ENCODE measurements around the gene CLSTN3. TPM values are rescaled to one million over a fixed set of nuclear protein-coding genes. Genes with fewer than 3 reads are reported as not detected.

Gene CLSTN3
- total and polyA plus RNA-seq, 9 of the 15 experiments (the other 6 are each of a cell fraction or from before 2014, with no cell fraction given): 0.08 to 23.2 (median 11.0) TPM

DNA sequence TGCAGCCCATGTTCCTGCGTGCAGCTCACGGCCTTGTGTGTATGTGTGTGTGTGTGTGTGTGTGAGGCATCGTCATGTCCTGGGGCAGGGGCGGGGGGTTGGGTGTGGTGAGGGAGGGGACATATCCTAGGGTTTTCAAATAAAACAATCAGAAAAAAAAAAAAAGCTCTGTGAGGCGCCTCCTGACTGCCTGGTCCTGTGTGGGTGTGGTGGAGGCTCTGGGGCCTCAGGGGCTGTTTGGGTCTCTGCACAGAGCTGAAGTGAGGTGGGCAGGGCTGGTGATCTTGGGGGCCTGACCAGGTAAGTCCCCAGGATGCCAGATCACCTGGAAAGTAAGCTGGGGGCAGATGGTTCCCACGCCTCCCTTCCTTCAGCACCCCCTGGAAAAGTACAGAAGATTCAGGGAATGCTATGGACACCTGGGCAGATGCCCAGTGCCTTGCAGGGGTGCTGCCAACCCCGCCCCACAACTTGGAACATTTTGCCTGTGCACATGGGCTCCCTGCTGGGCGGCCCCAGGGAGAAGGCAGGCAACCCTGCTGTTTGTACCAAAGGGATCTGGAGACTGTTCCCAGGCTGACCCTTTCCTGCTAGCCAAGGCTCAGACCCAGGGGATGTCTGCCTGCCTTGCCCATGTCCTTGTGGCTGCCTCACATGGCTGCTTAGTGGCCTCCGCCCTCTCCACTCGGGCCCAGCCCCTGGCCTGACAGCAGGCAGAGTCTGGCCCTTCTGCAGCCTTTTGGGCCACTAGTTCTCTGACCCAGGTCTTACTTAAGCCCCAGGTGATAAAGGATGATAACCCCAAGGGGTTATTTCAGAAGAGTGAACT, 28.8 kb downstream of the CLSTN3 start:
- Histone ChIP-seq H3K79me2 (ENCODE audit: control insufficient read depth, insufficient read depth, low read length) (no peaks in the 10 kb centered on the region), H3K9ac (ENCODE audit: insufficient read depth in 1 of 2, low read depth in 2 of 2, low read length in 2 of 2) (no peak overlapping the region; a peak in 1 of 4 replicates), H3K4me1 (replicated peaks in 1 of 2; ENCODE audit: control insufficient read depth in 2 of 2, insufficient read depth in 2 of 2, low read length in 2 of 2) (peaks cover 0 to 12% of the 10 kb centered on the region in 2 experiments; a peak in 2 of 5 replicates), H4K20me1 (replicated peaks; ENCODE audit: control insufficient read depth, insufficient read depth, low read length) (no peaks in the 10 kb centered on the region), H3K9me1 (ENCODE audit: control insufficient read depth, insufficient read depth, low read length) (no peaks in the 10 kb centered on the region), H3K4me2 (ENCODE audit: insufficient read depth, low read length) (no peak overlapping the region), H2AFZ (ENCODE audit: low read depth, low read length) (no peak overlapping the region), H3K27ac (ENCODE audit: extremely low read depth, low read depth, low read length) (no peak overlapping the region), H3K27me3 (ENCODE audit: control insufficient read depth in 2 of 2, insufficient read depth in 2 of 2, low read length in 2 of 2) (no peaks in the 10 kb centered on the region; a peak in 1 of 5 replicates), H3K9me3 (replicated peaks; ENCODE audit: control insufficient read depth, insufficient read depth, low read depth, low read length) (no peaks in the 10 kb centered on the region), H3K4me3 (no peak overlapping the region), H3K36me3 (ENCODE audit: control insufficient read depth, insufficient read depth, low read length) (no peaks in the 10 kb centered on the region)
- in situ Hi-C loops (cut with MboI) (no loop called here), intact Hi-C loops (cut with micrococcal nuclease) (no loop called here)
- no TSS peak for BruUV-seq (replicated peaks)
- CTCF ChIA-PET (ENCODE audit: low intra/inter-chr PET ratio): no interaction called here
- WGBS (ENCODE audit: insufficient coverage, low coverage, missing lambda C conversion rate): 62% methylated on average over 3 of the region's 10 CpGs
- POLR2A ChIA-PET: interaction anchor here (0.9 kb wide), 1 partner anchor 13 kb away, joined by 3 read pairs; no protein-coding TSS in a partner anchor
- FAIRE-seq (no peak), ATAC-seq (no peak), DNase-seq (ENCODE audit: extremely low read depth in 1 of 4, low spot score in 3 of 4) (no peak)
- TF ChIP-seq U2AF1 (optimal IDR thresholded peaks at IDR 0.05; ENCODE audit: low read depth, low read length) (no peak), KLF1 (tag; IDR thresholded peaks at IDR 0.05) (no peak), C11orf30 (IDR thresholded peaks at IDR 0.05; ENCODE audit: low read depth) (no peak), OTX1 (CRISPR knock-in tag; IDR thresholded peaks at IDR 0.05) (no peak), ZNF165 (CRISPR knock-in tag; IDR thresholded peaks at IDR 0.05; ENCODE audit: borderline replicate concordance) (no peak), HNRNPH1 (optimal IDR thresholded peaks at IDR 0.05; ENCODE audit: low read depth, low read length) (no peak), LARP7 (IDR thresholded peaks at IDR 0.05) (no peak), RBM22 (IDR thresholded peaks at IDR 0.05; ENCODE audit: low read depth, low read length, poor library complexity, severe bottlenecking) (no peak), MEIS2 (IDR thresholded peaks at IDR 0.05; ENCODE audit: partially characterized antibody) (no peak), PHTF2 (CRISPR knock-in tag; IDR thresholded peaks at IDR 0.05) (no peak)
- TF ChIP-seq, protein P1, sequence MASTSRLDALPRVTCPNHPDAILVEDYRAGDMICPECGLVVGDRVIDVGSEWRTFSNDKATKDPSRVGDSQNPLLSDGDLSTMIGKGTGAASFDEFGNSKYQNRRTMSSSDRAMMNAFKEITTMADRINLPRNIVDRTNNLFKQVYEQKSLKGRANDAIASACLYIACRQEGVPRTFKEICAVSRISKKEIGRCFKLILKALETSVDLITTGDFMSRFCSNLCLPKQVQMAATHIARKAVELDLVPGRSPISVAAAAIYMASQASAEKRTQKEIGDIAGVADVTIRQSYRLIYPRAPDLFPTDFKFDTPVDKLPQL (IDR thresholded peaks at IDR 0.05; ENCODE audit: extremely low read depth, insufficient read length): no peak
- TF ChIP-seq, protein P2, sequence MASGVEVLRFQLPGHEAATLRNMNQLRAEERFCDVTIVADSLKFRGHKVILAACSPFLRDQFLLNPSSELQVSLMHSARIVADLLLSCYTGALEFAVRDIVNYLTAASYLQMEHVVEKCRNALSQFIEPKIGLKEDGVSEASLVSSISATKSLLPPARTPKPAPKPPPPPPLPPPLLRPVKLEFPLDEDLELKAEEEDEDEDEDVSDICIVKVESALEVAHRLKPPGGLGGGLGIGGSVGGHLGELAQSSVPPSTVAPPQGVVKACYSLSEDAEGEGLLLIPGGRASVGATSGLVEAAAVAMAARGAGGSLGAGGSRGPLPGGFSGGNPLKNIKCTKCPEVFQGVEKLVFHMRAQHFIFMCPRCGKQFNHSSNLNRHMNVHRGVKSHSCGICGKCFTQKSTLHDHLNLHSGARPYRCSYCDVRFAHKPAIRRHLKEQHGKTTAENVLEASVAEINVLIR (CRISPR knock-in tag; IDR thresholded peaks at IDR 0.05): no peak
- TF ChIP-seq, protein P3, sequence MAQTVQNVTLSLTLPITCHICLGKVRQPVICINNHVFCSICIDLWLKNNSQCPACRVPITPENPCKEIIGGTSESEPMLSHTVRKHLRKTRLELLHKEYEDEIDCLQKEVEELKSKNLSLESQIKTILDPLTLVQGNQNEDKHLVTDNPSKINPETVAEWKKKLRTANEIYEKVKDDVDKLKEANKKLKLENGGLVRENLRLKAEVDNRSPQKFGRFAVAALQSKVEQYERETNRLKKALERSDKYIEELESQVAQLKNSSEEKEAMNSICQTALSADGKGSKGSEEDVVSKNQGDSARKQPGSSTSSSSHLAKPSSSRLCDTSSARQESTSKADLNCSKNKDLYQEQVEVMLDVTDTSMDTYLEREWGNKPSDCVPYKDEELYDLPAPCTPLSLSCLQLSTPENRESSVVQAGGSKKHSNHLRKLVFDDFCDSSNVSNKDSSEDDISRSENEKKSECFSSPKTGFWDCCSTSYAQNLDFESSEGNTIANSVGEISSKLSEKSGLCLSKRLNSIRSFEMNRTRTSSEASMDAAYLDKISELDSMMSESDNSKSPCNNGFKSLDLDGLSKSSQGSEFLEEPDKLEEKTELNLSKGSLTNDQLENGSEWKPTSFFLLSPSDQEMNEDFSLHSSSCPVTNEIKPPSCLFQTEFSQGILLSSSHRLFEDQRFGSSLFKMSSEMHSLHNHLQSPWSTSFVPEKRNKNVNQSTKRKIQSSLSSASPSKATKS (CRISPR knock-in tag; IDR thresholded peaks at IDR 0.05): no peak
- TF ChIP-seq, protein P4, sequence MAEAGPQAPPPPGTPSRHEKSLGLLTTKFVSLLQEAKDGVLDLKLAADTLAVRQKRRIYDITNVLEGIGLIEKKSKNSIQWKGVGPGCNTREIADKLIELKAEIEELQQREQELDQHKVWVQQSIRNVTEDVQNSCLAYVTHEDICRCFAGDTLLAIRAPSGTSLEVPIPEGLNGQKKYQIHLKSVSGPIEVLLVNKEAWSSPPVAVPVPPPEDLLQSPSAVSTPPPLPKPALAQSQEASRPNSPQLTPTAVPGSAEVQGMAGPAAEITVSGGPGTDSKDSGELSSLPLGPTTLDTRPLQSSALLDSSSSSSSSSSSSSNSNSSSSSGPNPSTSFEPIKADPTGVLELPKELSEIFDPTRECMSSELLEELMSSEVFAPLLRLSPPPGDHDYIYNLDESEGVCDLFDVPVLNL (CRISPR knock-in tag; IDR thresholded peaks at IDR 0.05; ENCODE audit: low read depth): no peak
- TF ChIP-seq, protein P5, sequence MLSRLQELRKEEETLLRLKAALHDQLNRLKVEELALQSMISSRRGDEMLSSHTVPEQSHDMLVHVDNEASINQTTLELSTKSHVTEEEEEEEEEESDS (CRISPR knock-in tag; IDR thresholded peaks at IDR 0.05): no peak

Measured in K562 (cell line).